ENCODE results near the gene MAP4K3. TPM values are rescaled to one million over a fixed set of nuclear protein-coding genes. Genes with fewer than 3 reads are reported as not detected.

MAP4K3 gene
- total RNA-seq, 1 donor from 2014 or later, result 63.6 TPM

DNA sequence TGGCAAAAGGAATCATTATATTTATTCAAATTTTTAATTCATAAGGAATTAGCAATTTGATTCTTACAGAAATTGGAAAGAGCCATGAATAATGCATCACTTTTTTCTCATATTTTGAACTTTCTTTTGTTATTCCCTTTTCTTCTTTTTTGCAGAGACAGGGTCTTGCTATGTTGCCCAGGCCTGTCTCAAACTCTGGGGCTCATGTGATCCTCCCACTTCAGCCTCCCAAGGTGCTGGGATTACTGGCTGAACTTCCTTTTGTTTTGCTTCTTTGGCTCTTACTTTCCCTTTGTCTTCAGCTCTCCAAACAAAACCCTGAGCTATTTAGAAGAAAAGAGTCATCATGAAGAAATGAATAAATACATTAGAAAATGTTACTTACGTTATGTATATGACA lies 224.1 kb downstream of the MAP4K3 start:
- Mint-ChIP-seq H3K27me3 (no peaks in the 10 kb centered on the region), H3K27ac (no peak overlapping the region), H3K9me3 (ENCODE audit: low read depth) (no peaks in the 10 kb centered on the region), H3K4me3 (ENCODE audit: low read depth) (no peak overlapping the region), H3K36me3 (ENCODE audit: insufficient read depth) (no peaks in the 10 kb centered on the region), H3K4me1 (ENCODE audit: low read depth) (no peaks in the 10 kb centered on the region)
- DNase-seq (ENCODE audit: low spot score, unreplicated experiment), result no peak
- TF ChIP-seq, protein P1, sequence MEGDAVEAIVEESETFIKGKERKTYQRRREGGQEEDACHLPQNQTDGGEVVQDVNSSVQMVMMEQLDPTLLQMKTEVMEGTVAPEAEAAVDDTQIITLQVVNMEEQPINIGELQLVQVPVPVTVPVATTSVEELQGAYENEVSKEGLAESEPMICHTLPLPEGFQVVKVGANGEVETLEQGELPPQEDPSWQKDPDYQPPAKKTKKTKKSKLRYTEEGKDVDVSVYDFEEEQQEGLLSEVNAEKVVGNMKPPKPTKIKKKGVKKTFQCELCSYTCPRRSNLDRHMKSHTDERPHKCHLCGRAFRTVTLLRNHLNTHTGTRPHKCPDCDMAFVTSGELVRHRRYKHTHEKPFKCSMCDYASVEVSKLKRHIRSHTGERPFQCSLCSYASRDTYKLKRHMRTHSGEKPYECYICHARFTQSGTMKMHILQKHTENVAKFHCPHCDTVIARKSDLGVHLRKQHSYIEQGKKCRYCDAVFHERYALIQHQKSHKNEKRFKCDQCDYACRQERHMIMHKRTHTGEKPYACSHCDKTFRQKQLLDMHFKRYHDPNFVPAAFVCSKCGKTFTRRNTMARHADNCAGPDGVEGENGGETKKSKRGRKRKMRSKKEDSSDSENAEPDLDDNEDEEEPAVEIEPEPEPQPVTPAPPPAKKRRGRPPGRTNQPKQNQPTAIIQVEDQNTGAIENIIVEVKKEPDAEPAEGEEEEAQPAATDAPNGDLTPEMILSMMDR (IDR thresholded peaks at IDR 0.05; ENCODE audit: unreplicated experiment), result no peak

DNA sequence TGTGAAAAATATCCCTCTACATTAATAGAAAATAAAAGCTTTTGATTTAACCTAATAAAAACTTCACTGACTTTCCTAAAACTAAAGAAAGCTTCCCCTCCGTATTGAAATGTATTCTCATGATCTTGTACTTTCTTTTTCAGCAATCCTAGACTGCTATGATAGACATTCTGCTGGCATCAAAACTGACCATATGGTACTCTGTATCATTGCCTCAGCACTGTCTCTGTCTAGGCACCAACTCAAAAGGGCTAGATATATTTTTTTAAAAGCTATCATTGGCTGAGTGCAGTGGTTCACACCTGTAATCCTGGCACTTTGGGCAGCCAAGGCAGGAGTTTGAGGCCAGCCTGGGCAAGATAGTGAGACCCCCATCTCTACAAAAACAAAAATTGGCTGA lies 226.2 kb downstream of the MAP4K3 start:
- Mint-ChIP-seq H3K4me1 (ENCODE audit: low read depth) (no peaks in the 10 kb centered on the region), H3K36me3 (ENCODE audit: insufficient read depth) (no peaks in the 10 kb centered on the region), H3K4me3 (ENCODE audit: low read depth) (no peak overlapping the region), H3K27ac (no peak overlapping the region), H3K27me3 (no peaks in the 10 kb centered on the region), H3K9me3 (ENCODE audit: low read depth) (no peaks in the 10 kb centered on the region)
- DNase-seq (ENCODE audit: low spot score, unreplicated experiment), result no peak
- TF ChIP-seq, protein P1 (IDR thresholded peaks at IDR 0.05; ENCODE audit: unreplicated experiment), result no peak

DNA sequence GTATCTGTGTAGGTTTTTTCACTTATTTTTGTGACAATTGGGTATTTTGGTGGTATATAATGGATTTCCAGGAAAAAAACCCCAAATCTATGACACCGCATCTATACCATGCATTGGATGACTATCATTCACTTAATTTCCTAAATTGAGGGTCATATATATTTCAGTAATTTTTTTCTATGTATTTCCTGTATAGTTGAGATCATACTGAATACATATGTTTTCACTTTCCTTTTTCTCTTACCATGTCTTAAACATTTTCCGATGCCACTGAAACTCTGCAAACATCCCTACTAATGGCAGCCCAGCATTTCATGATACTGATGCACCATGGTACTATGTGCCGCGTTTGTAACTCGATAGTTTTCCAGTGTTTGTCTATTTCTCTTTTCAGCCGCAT lies 233.7 kb downstream of the MAP4K3 start:
- no peaks in the 10 kb centered on the region for H3K4me1 Mint-ChIP-seq (ENCODE audit: low read depth)
- H3K4me3 Mint-ChIP-seq (ENCODE audit: low read depth), result no peak overlapping the region
- no peak overlapping the region for H3K27ac Mint-ChIP-seq
- TF ChIP-seq, protein P1 (IDR thresholded peaks at IDR 0.05; ENCODE audit: unreplicated experiment), result no peak
- no peaks in the 10 kb centered on the region for H3K27me3 Mint-ChIP-seq
- H3K36me3 Mint-ChIP-seq (ENCODE audit: insufficient read depth), result peaks cover 4% of the 10 kb centered on the region
- DNase-seq (ENCODE audit: low spot score, unreplicated experiment), result no peak
- H3K9me3 Mint-ChIP-seq (ENCODE audit: low read depth), result peaks cover 12% of the 10 kb centered on the region

DNA sequence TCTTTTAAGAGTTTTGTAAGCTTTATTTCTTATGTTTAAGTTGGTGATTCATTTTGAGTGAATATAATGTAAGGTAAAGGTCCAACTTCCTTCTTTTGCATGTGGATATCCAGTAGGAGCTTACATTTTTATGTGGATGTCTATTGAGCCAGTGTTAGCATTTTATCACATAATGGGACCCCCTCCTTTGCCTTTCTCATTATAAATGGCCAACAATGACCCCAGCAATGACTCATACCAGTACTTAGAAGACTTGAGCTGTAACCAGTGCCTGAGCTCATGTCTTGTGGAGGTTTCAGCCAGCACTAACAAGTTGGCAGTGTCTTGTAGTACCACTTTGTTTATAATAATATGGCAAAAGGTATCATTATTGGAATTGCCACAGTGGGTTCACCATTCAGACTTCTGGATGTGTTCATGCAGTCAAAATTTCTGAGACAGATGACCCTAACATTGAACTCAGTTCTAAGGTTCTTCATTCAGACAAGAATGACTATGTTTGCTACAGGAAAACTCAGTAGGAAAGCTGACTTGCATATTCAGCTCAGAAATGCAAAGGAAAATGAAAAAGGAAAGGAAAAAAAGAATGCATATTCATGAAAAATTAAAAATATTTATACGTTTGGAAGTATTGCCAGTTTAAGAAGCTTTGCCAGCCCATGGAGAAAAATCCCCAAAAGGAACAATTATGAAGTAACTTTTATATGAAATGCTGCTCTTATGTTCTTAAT lies 234.3 kb downstream of the MAP4K3 start:
- Mint-ChIP-seq H3K4me1 (ENCODE audit: low read depth) (no peaks in the 10 kb centered on the region), H3K9me3 (ENCODE audit: low read depth) (peaks cover 12% of the 10 kb centered on the region), H3K27ac (no peak overlapping the region), H3K4me3 (ENCODE audit: low read depth) (no peak overlapping the region), H3K36me3 (ENCODE audit: insufficient read depth) (peaks cover 4% of the 10 kb centered on the region), H3K27me3 (no peaks in the 10 kb centered on the region)
- TF ChIP-seq, protein P1 (IDR thresholded peaks at IDR 0.05; ENCODE audit: unreplicated experiment), result no peak
- no peak for DNase-seq (ENCODE audit: low spot score, unreplicated experiment)

Other genes with a start within 250 kb of the MAP4K3 start
- gene CDKL4, start 193.3 kb downstream of the MAP4K3 start, total RNA-seq, result 1.2 and 2.0 TPM in 2 replicates
- 28.7 and 32.9 TPM in 2 replicates for gene TMEM178A, start 228.6 kb upstream of the MAP4K3 start, total RNA-seq

All from progenitor cell of endocrine pancreas (in vitro differentiated cells).